HEK293 (cell line): ENCODE data around the gene DNAJB6.

Experiments used
- BCL6B ChIP-seq: fragments of 450-650 bp; formaldehyde crosslinking; IDR thresholded peaks from 2 replicates; pipeline ENCODE4 v1.5.1; 2017; ENCODE audit warnings: missing biosample characterization, missing genetic modification characterization
- EGR2 ChIP-seq: fragments of 450-650 bp; formaldehyde crosslinking; IDR thresholded peaks from 2 replicates; pipeline ENCODE4 v1.5.1; 2016; ENCODE audit warnings: low read depth, missing biosample characterization, missing genetic modification characterization
- KLF10 ChIP-seq: fragments of 450-650 bp; IDR thresholded peaks from 2 replicates; pipeline ENCODE4 v1.5.1; 2018; ENCODE audit warnings: missing biosample characterization, mild to moderate bottlenecking, missing genetic modification characterization
- KLF8 ChIP-seq: fragments of 450-650 bp; formaldehyde crosslinking; IDR thresholded peaks from 2 replicates; pipeline ENCODE4 v1.5.1; 2016; ENCODE audit warnings: missing biosample characterization, missing genetic modification characterization
- KLF9 ChIP-seq: fragments of 450-650 bp; formaldehyde crosslinking; IDR thresholded peaks from 2 replicates; pipeline ENCODE4 v1.5.1; 2016; ENCODE audit warnings: missing biosample characterization, missing genetic modification characterization, low read depth
- MZF1 ChIP-seq: fragments of 450-650 bp; formaldehyde crosslinking; IDR thresholded peaks from 2 replicates; pipeline ENCODE4 v1.5.1; 2017; ENCODE audit warnings: missing biosample characterization, missing genetic modification characterization, borderline replicate concordance
- PATZ1 ChIP-seq: fragments of 450-650 bp; formaldehyde crosslinking; IDR thresholded peaks from 2 replicates; pipeline ENCODE4 v1.5.1; 2016; ENCODE audit warnings: missing biosample characterization, missing genetic modification characterization
- PBX3 ChIP-seq: sonication (generic); formaldehyde crosslinking; IDR thresholded peaks from 2 replicates; pipeline ENCODE4 v1.8.1; 2022; ENCODE audit warnings: mild to moderate bottlenecking, moderate library complexity, missing genetic modification reagents
- PRDM1 ChIP-seq: fragments of 450-650 bp; formaldehyde crosslinking; IDR thresholded peaks from 2 replicates; pipeline ENCODE4; 2016; ENCODE audit warnings: missing biosample characterization, missing genetic modification characterization
- SP2 ChIP-seq: fragments of 450-650 bp; formaldehyde crosslinking; IDR thresholded peaks from 2 replicates; pipeline ENCODE4 v1.5.1; 2016; ENCODE audit warnings: missing biosample characterization, missing genetic modification characterization
- SP3 ChIP-seq: fragments of 450-650 bp; formaldehyde crosslinking; IDR thresholded peaks from 2 replicates; pipeline ENCODE4 v1.5.1; 2016; ENCODE audit warnings: missing biosample characterization, missing genetic modification characterization
- YY1 ChIP-seq: fragments of 450-650 bp; formaldehyde crosslinking; IDR thresholded peaks from 2 replicates; pipeline ENCODE4 v1.5.1; 2018; ENCODE audit warnings: missing biosample characterization, missing genetic modification characterization
- ZBTB10 ChIP-seq: fragments of 450-650 bp; formaldehyde crosslinking; IDR thresholded peaks from 2 replicates; pipeline ENCODE4 v1.5.1; 2016; ENCODE audit warnings: missing biosample characterization, missing genetic modification characterization
- ZBTB11 ChIP-seq: fragments of 450-650 bp; formaldehyde crosslinking; conservative IDR thresholded peaks from 2 replicates; pipeline ENCODE4 v1.5.1; 2016; ENCODE audit warnings: low read depth, missing biosample characterization, missing genetic modification characterization
- ZBTB17 ChIP-seq: fragments of 450-650 bp; formaldehyde crosslinking; IDR thresholded peaks from 2 replicates; pipeline ENCODE4 v1.5.1; 2016; ENCODE audit warnings: missing biosample characterization, missing genetic modification characterization
- ZNF2 ChIP-seq: fragments of 450-650 bp; formaldehyde crosslinking; IDR thresholded peaks from 2 replicates; pipeline ENCODE4 v1.5.1; 2016; ENCODE audit warnings: missing biosample characterization, missing genetic modification characterization
- ZNF202 ChIP-seq: fragments of 450-650 bp; formaldehyde crosslinking; IDR thresholded peaks from 2 replicates; pipeline ENCODE4 v1.5.1; 2016; ENCODE audit warnings: missing biosample characterization, missing genetic modification characterization, borderline replicate concordance
- ZNF26 ChIP-seq: fragments of 450-650 bp; formaldehyde crosslinking; IDR thresholded peaks from 2 replicates; pipeline ENCODE4 v1.5.1; 2016; ENCODE audit warnings: missing biosample characterization, missing genetic modification characterization
- ZNF335 ChIP-seq: fragments of 450-650 bp; formaldehyde crosslinking; conservative IDR thresholded peaks from 2 replicates; pipeline ENCODE4 v1.5.1; 2016; ENCODE audit warnings: missing biosample characterization, missing genetic modification characterization
- ZNF366 ChIP-seq: fragments of 450-650 bp; formaldehyde crosslinking; conservative IDR thresholded peaks from 2 replicates; pipeline ENCODE4 v1.5.1; 2016; ENCODE audit warnings: missing biosample characterization, missing genetic modification characterization
- ZNF449 ChIP-seq: fragments of 450-650 bp; formaldehyde crosslinking; IDR thresholded peaks from 2 replicates; pipeline ENCODE4 v1.5.1; 2017; ENCODE audit warnings: missing biosample characterization, mild to moderate bottlenecking, missing genetic modification characterization, moderate library complexity
- ZNF514 ChIP-seq: fragments of 450-650 bp; formaldehyde crosslinking; IDR thresholded peaks from 2 replicates; pipeline ENCODE4 v1.5.1; 2016; ENCODE audit warnings: missing biosample characterization, missing genetic modification characterization
- ZNF529 ChIP-seq: fragments of 450-650 bp; formaldehyde crosslinking; IDR thresholded peaks from 2 replicates; pipeline ENCODE4 v1.5.1; 2017; ENCODE audit warnings: missing genetic modification characterization, missing biosample characterization; ENCODE audit not compliant: insufficient replicate concordance
- ZNF558 ChIP-seq: fragments of 450-650 bp; formaldehyde crosslinking; IDR thresholded peaks from 2 replicates; pipeline ENCODE4 v1.5.1; 2016; ENCODE audit warnings: missing biosample characterization, missing genetic modification characterization

The DNAJB6 gene

GRCh38 chr7:157336383-157337315 is at the start of gene DNAJB6 (continued):
- TF ChIP-seq ZNF366 (tag by site-specific recombination) (peak; percentile 55), ZNF26 (tag by site-specific recombination) (no peak), ZNF558 (no peak), ZBTB10 (0 out of 2 replicates have a peak, but pooled peaks have one; percentile 57), ZNF202 (tag by site-specific recombination) (0 out of 2 replicates have a peak, but pooled peaks have one; percentile 66), KLF10 (tag by site-specific recombination) (no peak; the same call in 1 of the 2 replicates), PATZ1 (tag by site-specific recombination) (peak; percentile 92), SP2 (tag by site-specific recombination) (peak; percentile 91), ZNF335 (peak; percentile 76), PRDM1 (peak; percentile 91), ZNF449 (peak; percentile 84), ZNF514 (tag by site-specific recombination) (no peak), ZBTB17 (tag by site-specific recombination) (peak; percentile 52; the same call in 1 of the 2 replicates), ZNF2 (tag by site-specific recombination) (0 out of 2 replicates have a peak, but pooled peaks have one; percentile 35), EGR2 (tag by site-specific recombination) (0 out of 2 replicates have a peak, but pooled peaks have one; percentile 29), YY1 (tag by site-specific recombination) (no peak), MZF1 (tag by site-specific recombination) (no peak), SP3 (tag by site-specific recombination) (peak; percentile 78), KLF8 (peak; percentile 72; the same call in 1 of the 2 replicates), PBX3 (CRISPR knock-in tag) (peak; percentile 79; the same call in 1 of the 2 replicates), KLF9 (peak; percentile 47; the same call in 1 of the 2 replicates), ZNF529 (no peak), BCL6B (tag by site-specific recombination) (no peak), ZBTB11 (tag by site-specific recombination) (peak; percentile 84)
